Panc1 (cell line): ENCODE measurements around the gene DNAH6. TPM values are rescaled to one million over a fixed set of nuclear protein-coding genes. Genes with fewer than 3 reads are reported as not detected.

ENCODE experiments used
- ATAC-seq: fragments of 200-7000 bp; cut with Tn5 transposase; 2 replicates; pipeline ENCODE4 v1.9.1; 2020; ENCODE audit warnings: mild to moderate bottlenecking, moderate library complexity
- BruUV-seq: library from RNA; stranded (reverse); fragments of 400-500 nt; replicated peaks from 2 replicates; lab custom pipeline; 2021; lab: Mats Ljungman, UMichigan
- CTCF ChIA-PET: fragments of 300-600 bp; sonication (Branson Sonifier 250); formaldehyde crosslinking; loops from one replicate; lab custom pipeline; 2022; ENCODE audit warnings: antibody characterized with exemption; lab: Charles Lee
- POLR2A ChIA-PET: fragments of 300-600 bp; sonication (Branson Sonifier 250); formaldehyde crosslinking; loops from one replicate; lab custom pipeline; 2022; ENCODE audit warnings: antibody characterized with exemption; lab: Charles Lee
- DNase-seq: peaks from one replicate; pipeline ENCODE4 v3.0.0-alpha.2; 2010; ENCODE audit warnings: low read depth, low spot score
- H3K27ac ChIP-seq: 2 replicates; pipeline ENCODE4 v1.5.1; 2011; ENCODE audit warnings: mild to moderate bottlenecking, low read length, inconsistent platforms
- H3K27me3 ChIP-seq: fragments of 200-500 bp; sonication (Bioruptor generic); 2 replicates; pipeline ENCODE4 v1.6.0; 2014; ENCODE audit warnings: low read length, inconsistent platforms; ENCODE audit not compliant: control insufficient read depth, insufficient read depth
- H3K36me3 ChIP-seq: fragments of 200-500 bp; sonication (Bioruptor generic); 2 replicates; pipeline ENCODE4 v1.5.1; 2014; ENCODE audit warnings: inconsistent platforms, mild to moderate bottlenecking, low read length, moderate library complexity; ENCODE audit not compliant: control insufficient read depth, insufficient read depth
- H3K4me1 ChIP-seq: 2 replicates; pipeline ENCODE4 v1.5.1; 2011; ENCODE audit warnings: inconsistent platforms, mild to moderate bottlenecking, low read length, moderate library complexity; ENCODE audit not compliant: control insufficient read depth, insufficient read depth
- H3K4me3 ChIP-seq, 2 experiments: 2 replicates each; pipeline ENCODE4 v1.5.1; 2011 to 2012; ENCODE audit warnings: low read depth in 2 of 2, low read length in 2 of 2, mild to moderate bottlenecking in 2 of 2, inconsistent platforms in 1 of 2, moderate library complexity in 1 of 2
- H3K9me3 ChIP-seq: fragments of 200-500 bp; sonication (Bioruptor generic); 2 replicates; pipeline ENCODE4 v1.5.1; 2014; ENCODE audit warnings: low read depth, mild to moderate bottlenecking, inconsistent platforms, low read length, moderate library complexity; ENCODE audit not compliant: control insufficient read depth, insufficient read depth
- CTCF ChIP-seq: fragments of 450-650 bp; IDR thresholded peaks from 2 replicates; pipeline ENCODE4 v1.5.1; 2017; ENCODE audit warnings: mild to moderate bottlenecking
- POLR2AphosphoS5 ChIP-seq: IDR thresholded peaks from 2 replicates; pipeline ENCODE4 v1.6.1; 2012; ENCODE audit warnings: mild to moderate bottlenecking, low read depth, low read length, moderate library complexity
- REST ChIP-seq, 2 experiments: IDR thresholded peaks; 2 replicates each; pipeline ENCODE4 v1.6.1; 2011 to 2012; ENCODE audit warnings: low read depth in 2 of 2, control low read depth in 1 of 2, low read length in 1 of 2, mild to moderate bottlenecking in 1 of 2, moderate library complexity in 1 of 2; ENCODE audit not compliant: insufficient read depth in 1 of 2
- SIN3A ChIP-seq: IDR thresholded peaks from 2 replicates; pipeline ENCODE4 v1.6.1; 2012; ENCODE audit warnings: low read depth, mild to moderate bottlenecking, low read length, moderate library complexity, borderline replicate concordance; ENCODE audit not compliant: insufficient read depth
- TCF7L2 ChIP-seq: IDR thresholded peaks from 2 replicates; pipeline ENCODE4 v1.6.1; 2011; ENCODE audit warnings: mild to moderate bottlenecking, low read depth, low read length, inconsistent platforms
- in situ Hi-C: cut with HindIII; loops from 2 replicates; pipeline ENCODE4 v1.10.0; 2016; ENCODE audit warnings: low sequenced_read_pairs, low pct_unique_long_range_greater_than_20kb
- intact Hi-C: fragments of 100-400 bp; cut with micrococcal nuclease; formaldehyde crosslinking; loops from one replicate; pipeline ENCODE4 v1.10.0; 2022; ENCODE audit not compliant: unreplicated experiment
- total RNA-seq: library from RNA; stranded (reverse); gene quantifications from one replicate; pipeline ENCODE4 v1.2.1, GENCODE V29; 2021; ENCODE audit not compliant: unreplicated experiment

Gene DNAH6
- total RNA-seq, 1 experiment from 2014 or later: 0.26 TPM

- TF ChIP-seq CTCF: no peak
- TF ChIP-seq SIN3A: no peak
- intact Hi-C loops: no loop called here
- no peaks in the 10 kb centered on the region for H3K36me3 ChIP-seq
- no peak overlapping the region for H3K4me3 ChIP-seq
- no peaks in the 10 kb centered on the region for H3K9me3 ChIP-seq
- ATAC-seq (no peak), DNase-seq (no peak)
- CTCF ChIA-PET: no interaction called here
- H3K27me3 ChIP-seq: peaks cover 5% of the 10 kb centered on the region
- no TSS peak for BruUV-seq
- in situ Hi-C loops: no loop called here
- POLR2A ChIA-PET: no interaction called here
- H3K4me1 ChIP-seq: no peaks in the 10 kb centered on the region
- H3K27ac ChIP-seq: no peak overlapping the region
Observed at GRCh38 chr2:84647267-84647666, 131.0 kb downstream of the DNAH6 start.

- in situ Hi-C loops (no loop called here), intact Hi-C loops (no loop called here)
- POLR2A ChIA-PET: no interaction called here
Observed at GRCh38 chr2:84649058-84649457, 132.8 kb downstream of the DNAH6 start.

More at GRCh38 chr2:84649058-84649457, 132.8 kb downstream of the DNAH6 start:
- Histone ChIP-seq H3K27me3 (peaks cover 5% of the 10 kb centered on the region), H3K27ac (no peak overlapping the region), H3K4me1 (no peaks in the 10 kb centered on the region), H3K36me3 (no peaks in the 10 kb centered on the region), H3K4me3 (no peak overlapping the region), H3K9me3 (no peaks in the 10 kb centered on the region)
- no TSS peak for BruUV-seq
- CTCF ChIA-PET: no interaction called here
- TF ChIP-seq TCF7L2 (no peak), POLR2AphosphoS5 (no peak), CTCF (no peak), SIN3A (no peak), REST (IDR thresholded peaks at IDR 0.05; ENCODE audit: insufficient read depth in 1 of 2, low read depth in 2 of 2, low read length in 1 of 2) (no peak)
- ATAC-seq (no peak), DNase-seq (no peak)
